HG03571 (cell line): ENCODE results near the gene ITGAE.

Experiments used
- ATAC-seq: cut with Tn5 transposase; IDR thresholded peaks from one replicate; pipeline ENCODE4 v1.9.1; 2021; ENCODE audit not compliant: unreplicated experiment

ITGAE gene

DNA sequence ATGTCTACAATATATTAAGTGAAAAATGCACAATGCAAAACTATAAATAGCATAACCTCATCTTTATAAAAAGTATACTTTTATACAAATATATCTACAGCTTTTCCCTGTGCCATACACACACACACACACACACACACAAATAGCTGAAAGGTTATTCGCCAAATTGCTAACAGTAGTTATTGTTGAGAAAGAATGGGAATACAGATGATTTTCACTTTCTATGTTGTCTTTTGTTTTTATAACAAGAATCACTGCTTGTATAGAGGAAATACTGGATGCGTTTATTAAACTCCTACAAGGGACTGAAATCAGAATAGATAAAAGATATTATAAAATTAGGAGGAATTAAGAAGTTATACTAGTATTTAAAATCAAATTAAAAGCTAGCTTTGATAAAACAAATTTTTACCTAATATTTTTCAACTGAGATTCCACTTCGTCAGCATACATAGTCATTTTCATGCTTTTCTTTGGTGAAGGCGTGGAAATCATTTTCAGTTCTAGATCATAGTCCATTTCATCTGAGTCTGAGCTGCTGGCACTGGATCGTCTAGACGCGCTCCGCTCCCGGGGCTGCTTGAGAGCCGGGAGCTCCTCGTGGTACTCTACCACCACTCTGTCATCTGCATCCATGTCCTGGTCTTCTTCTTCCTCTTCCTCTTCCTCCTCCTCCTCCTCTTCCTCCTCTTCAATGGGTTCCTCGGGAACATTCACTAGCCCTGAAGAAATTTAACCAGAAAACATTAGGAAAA lies 17.0 kb upstream of the ITGAE start:
- ATAC-seq, result no peak

DNA sequence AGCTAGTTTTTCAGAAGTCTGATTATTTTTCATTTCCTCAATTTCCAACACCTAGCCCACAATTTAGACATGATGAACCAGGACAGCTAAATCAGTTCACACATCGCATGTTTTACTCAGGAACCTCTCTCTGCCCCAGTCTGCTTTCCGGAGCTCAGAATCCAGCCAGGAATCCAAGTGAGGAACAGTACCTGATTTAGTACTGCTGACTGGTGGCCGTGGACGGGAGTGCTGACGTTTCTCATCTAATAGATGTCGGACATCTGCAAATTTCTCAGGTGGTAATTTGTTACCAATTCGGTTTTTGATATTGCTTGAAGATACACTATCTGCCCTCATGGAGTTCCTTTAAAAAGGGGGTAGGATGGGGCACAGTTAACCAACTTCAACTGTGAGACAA lies 14.9 kb upstream of the ITGAE start:
- ATAC-seq, result no peak

DNA sequence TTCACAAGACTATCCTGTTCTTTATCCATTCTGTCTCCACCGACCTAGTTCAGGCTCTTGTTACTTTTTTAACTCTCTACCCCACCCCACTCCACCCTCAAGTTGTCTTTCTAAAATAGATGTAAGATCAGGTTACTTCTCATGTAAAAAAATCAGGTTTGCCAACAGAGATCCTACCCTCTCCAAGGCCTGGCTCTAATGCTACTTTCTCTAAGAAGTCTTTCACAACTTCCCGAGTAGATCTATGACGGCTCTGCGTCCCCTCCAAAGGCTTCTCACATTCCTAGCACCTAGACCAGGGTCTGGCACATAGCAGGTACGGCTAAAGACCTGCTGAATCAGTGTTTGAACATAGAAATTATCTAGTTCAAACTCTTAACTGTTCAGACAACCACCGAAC lies 14.1 kb upstream of the ITGAE start:
- no peak for ATAC-seq

DNA sequence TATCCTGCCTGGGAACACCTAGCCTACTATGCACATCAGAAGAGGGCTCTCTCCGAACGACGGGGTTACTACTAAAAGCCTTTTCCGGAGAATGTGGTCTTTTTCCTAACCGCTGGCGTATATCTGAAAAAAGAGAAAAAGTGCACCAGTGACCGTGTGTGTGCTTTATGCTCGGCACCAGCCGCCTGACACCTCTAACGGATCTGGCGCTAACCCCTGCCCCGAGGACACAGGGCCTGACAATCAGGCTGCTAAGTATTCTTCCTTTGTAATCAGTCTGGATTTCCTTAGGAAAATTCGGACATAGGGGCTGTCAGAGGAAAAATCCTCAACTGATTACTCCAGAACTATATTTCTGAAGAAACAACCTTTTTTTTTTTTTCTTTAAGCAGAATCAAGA lies 13.4 kb upstream of the ITGAE start:
- ATAC-seq, result no peak

DNA sequence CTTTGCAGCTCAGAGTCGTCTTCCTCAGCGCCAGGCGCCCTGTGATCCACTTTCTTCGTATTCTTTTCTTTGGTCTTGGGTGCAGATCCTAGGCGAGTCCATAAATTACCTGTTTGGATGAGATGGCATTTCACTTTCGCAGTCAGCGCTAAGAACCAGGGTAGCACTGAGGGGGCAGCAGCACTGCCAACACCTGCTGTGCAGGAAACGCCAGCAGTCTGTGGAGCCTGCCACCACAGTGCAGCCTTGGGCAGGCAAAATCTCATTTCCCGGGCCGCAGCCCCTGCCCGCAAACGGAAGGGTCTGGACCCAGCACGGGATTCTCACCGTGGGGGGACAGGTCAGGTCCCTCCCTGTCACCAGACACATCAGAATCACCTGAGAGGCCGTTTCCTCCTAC lies 12.2 kb upstream of the ITGAE start:
- no peak for ATAC-seq

DNA sequence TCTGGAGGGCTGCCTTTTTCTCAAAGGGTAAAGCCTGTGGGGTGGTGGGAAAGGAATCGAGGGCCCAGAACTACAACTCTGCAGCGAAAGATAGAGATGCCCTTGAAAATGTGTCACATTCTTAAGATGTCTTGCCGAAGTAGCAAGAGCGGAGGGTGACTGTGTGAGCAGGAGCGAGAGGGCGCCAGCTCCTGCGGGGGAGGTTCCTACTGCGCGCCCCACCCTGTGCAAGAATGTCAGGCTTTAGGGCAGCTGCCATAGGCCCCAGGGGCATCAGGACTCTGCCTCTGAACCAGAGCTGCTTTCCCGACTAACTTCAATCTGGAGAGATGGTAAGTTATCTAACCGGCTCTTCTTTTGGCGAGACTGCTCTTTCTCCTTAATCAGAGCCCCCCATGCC lies 11.8 kb upstream of the ITGAE start:
- no peak for ATAC-seq

DNA sequence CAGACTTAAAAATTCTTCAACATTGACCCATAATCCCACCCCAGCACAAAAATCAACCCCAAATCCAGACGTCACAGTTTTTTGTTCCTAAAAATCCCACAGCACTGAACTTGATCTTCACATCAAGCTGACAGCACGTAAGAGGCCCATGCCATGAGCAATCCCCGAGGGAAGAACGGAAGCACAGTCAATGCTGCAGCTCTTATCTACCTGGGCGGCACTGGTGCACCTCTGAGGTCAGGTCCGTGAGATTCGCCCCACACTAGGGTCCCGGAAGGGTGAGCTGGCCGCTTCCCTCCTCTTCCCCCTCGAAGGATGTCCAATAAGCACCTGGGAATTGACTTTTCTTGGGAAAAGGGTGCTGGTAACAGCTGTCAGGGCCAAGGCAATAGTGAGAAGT lies 11.3 kb upstream of the ITGAE start:
- ATAC-seq, result no peak

DNA sequence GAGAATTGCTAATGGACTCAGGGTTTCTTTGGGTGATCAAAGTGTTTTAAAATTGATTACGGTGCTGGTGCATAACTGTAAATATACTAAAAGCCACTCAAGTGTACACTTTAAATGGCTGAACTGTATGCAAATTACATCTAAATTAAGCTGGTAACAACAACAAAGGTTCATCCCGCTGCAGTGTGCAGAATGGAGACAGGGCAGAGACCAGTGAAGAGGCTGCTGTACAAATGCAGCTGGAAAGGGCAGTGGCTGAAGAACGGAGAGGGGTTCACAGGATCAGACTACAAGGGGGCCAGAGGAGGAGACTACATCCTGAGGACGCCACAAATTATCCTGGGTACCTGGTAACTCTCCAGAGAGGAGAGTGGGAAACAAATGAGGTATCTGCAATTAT lies 9.0 kb upstream of the ITGAE start:
- ATAC-seq, result no peak

DNA sequence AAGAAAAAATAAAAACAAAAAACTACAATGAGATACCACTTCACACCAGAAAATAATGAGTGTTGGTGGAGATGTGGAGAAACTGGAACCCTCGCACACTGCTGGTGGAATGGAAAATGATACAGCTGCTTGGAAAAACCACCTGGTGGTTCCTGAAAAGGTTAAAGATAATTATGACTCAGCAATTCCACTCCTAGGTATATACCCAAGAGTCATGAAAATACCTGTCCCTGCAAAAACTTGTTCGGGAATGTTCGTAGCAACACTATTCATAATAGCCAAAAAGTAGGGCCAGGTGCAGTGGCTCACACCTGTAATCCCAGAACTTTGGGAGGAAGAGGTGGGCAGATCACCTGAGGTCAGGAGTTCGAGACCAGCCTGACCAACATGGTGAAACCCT lies 8.1 kb upstream of the ITGAE start:
- no peak for ATAC-seq

DNA sequence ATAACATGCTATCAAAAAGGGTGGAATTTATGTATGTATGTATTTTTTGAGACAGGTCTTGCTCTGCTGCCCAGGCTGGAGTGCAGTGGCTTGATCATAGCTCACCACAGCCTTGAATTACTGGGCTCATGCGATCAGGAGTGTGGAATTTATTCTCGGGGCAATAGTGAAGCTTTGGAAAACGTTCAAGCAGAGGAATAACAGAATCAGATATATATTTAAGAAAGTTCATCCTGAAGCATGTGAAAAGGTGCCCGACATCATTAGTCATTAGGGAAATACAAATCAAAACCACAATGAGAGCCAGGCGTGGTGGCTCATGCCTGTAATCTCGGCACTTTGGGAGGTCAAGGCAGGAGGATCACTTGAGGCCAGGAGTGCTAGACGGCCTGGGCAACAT lies 7.7 kb upstream of the ITGAE start:
- ATAC-seq, result no peak

DNA sequence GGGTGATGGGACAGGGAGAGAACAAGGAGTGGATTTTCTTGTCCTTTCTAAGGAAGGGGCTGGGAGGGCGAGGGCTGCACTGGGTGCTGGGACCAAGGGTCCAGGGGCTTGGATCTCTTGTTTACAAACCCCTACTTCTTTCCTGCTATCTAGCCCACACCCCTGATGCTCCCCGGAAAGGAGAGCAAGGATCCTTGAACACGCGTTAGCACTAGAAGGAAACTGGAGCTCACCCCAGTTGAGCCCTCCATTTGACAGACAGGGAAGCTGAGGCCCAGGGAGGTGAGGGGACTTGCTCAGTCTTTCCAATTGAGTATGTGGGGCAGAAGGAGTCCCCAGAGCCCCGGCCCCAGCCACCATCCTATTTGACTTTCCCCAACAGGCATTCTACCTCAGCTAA lies 4.6 kb upstream of the ITGAE start:
- no peak for ATAC-seq

DNA sequence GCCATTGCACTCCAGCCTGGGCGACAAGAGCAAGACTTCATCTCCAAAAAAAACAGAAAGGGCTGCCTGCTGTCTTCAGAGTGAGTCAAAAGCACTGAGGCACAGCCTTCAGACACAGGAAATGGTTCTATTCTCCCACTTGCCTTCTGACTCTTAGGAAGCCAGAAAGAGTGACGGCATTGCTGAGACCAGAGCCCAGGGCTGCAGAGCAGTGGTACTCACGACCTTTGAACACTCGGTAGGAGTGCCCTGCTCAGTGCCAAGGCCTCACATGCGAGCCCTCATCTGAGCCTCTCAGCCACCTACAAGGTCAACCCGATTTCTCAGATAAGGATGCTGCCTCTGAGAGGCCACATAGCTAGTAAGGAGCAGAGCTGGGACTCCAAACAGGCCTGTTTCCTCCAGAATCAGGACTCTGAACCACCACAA lies 3.5 kb upstream of the ITGAE start:
- peak; percentile 70 for ATAC-seq

DNA sequence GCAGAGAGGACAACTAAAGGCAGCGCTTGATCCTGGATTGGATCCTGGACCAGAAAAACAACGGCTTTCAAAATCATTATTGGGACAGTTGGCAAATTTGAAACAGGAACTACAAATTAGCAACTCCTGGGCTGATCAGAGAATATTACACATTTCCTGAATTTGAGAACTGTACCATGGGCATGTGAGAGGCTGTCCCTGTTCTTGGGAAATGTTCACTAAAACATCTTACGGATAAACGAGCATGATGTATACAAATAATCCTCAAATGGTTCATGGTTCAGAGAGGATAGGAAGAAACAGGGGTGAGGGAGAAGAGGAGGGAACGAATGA lies 2.3 kb upstream of the ITGAE start:
- no peak for ATAC-seq

DNA sequence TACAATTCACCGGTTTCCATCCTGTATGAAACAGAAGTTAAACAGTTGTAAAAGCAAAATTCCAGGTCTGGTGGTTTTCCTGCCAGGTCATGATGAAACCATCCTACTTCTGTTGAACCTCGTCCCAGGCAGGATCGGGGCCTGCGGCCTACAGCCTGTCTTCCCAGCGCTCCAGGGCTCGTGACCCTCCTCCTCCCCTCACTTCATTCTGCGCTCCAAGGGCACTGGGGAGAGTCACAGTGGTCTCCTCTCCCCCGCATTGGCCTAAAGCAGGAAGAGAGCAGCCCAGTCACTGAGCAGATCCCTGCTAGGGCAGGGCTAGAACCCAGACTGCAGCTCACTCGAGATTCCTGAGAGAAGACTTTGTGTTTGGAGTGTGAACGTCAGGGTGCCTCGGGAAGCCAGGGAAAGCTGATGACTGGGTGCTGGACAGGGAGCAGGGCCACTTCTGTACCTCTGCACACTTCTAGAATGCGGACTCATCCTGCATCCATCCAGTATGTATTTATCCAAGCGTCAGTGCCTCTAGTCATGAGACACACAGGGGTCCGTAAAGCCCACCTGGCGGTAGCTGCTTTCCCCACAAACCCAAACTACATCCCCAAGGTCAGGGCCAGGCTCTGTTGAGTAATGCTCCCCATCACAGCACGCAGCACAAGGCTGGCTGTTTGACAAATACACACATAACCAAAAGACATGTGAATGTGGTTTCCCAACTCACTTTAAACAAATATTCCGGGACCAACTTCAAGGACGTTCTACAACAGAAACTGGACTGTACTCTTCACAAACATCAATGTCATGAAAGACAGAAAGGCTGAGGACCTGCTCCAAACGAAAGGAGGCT lies 1.7 kb upstream of the ITGAE start:
- ATAC-seq, result no peak

DNA sequence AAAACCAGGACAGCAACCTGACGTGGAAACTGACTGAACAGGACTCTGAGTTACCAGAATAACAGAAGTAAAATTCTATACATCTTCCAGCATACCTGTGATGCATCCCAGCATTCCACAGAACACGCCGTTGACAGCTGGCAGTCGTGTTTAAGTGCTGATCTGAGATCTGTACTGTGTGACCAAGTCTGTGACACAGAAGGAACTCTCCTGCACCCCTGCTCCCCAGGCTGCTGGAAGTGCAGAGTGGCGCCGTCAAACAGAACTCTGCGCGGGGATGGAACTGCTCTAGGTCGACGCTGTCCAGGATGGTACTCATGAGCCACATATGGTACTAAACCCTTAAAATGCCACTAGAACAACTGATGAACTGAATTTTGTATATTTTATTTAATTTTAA lies 804 bp upstream of the ITGAE start:
- ATAC-seq, result no peak

DNA sequence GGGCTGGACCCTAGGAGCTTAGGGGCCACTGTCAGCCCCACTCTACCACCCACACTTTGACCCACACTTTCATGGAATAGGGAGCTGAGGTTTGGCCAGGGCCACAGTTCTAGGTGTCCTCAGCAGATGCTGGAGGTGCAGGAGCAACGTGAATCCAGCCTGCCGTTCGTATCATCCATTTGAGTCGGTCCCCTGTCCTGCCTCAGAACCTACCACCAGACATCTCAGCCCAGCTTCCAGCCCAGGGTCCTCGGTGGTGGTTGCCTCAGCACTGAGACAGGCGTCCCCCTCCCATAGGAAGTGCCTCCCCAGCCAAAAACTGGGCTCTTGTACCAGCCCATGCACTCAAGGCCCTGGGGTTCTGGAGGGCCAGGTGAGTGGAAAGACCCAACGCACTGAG lies 359 bp upstream of the ITGAE start:
- ATAC-seq, result no peak

DNA sequence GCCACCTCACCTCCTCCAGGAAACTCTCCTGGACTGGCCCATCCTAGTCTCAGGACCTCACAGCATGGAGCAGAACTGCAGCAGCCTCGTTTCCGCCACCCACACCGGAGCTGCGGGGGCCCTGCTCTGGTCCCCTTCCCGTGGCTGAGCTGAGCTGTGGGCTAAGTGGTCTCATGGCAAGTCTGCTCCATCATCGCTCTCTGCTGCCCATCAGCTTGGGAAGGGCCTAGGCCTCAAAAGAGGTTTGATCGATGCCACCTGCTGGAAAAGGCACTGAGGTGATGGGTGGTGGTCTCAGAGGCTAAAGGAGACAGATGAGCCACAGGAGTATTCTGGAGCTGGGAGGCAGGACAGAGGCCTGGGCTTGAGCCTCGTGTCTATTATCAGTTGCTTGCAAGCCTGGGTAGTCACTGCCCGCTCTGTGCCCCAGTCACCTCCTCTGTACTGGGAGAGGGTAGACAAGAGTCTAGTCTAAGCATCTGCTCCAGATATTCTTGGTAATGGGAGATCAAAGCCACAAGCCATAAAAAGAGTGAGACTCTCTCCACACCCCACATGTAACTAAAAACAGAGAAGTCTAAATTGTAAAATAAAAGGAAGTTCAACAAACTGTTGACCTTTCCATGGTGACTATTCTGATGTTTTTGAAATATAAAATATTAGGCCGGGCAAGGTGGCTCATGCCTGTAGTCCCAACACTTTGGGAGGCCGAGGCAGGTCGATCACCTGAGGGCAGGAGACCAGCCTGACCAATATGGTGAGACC lies 1.6 kb downstream of the ITGAE start:
- no peak for ATAC-seq

DNA sequence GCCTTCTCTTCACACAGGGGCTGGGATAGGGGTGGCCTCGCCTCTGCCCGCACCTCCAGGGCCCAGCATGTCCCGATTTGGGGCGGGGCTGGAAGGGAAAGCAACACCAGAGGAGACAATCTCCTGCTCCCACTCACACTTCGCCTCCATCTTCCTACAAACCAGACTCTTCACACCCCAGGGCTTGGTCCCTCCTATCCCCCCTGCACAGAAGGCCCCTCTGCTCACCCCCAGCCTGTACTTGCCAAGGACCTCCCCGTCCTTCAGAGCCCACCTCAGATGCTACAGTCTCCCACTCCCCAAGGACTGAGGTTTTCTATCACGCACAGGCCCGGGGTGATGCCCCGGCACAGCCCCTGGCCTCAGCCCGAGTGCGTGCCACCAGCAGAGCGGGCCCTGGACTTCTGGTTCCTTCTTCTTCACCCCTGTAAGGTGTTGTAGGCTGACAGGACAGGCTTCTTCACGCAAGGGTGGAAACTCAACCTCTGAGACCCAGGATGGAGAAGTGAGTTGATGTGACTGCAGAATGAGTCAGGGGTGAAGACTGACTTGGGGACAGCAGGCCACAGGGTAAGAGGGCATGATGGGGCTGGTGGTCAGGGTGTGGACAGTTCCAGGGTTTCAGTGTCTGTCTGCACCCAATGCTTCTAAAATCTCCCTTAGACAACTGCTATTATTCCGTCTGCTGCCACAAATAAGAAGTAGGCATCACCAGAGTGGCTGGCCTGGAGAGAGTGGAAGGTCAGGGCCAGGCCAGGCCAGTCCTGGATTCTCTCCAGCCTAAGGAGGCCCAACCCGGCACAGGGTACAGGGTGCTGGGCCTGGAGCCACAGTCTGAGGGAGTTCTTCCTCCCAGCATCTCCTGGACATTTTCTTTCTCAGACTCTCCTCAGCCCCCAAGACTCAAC lies 2.5 kb downstream of the ITGAE start:
- peak; percentile 28 for ATAC-seq

DNA sequence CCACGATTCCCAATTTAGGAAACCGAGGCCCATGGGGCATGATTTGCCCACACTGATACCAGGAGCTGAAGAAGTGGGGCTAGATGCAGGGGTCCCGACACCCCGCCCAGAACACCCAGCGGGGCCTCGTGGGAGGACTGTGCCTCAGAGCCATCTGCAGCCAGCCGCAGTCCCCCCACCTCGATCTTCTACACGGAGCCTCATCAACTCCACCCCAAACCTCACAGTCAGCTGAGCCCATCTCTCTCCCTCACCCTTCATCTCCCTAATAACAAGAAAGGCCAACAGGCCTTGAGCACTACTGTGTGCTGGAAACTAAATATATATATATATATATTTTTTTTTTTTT lies 4.2 kb downstream of the ITGAE start:
- ATAC-seq, result peak; percentile 19

DNA sequence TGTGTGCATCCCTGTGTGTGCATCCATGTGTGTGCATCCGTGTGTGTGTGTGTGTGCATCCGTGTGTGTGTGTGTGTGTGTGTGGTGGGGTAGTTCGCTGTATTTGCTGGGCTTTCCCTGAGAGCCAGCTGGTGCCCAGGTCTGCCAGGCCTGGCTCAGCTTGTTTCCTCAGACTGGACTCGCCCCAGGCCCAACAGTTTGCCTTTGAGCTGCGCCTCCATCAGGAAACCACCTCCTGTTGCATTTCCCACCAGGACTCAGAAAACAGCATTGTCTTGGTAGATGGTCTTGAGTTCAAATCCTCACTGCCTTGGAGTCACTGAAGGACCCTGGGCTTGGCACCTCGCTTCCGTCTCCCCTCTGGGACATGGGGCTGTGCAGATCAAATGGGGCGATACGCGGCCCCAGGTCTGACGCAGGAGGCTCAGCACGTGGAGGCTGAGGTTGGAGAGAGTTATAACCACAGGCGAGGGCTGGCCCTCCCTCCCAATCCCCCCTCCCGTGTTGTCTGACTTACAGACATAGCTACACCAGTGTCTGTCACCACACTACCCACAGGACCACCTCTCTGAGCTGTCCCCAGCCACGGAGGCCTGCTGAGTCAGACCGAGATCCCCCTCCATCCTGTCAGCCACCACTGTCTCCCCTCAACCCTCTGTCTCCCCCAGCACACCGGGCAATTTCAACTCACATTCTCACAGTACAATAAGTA lies 4.7 kb downstream of the ITGAE start:
- ATAC-seq, result peak; percentile 57
